Activated T-cell treated with anti-CD3 and anti-CD28 coated beads for 24 hours (primary cell): ENCODE data around the gene TEPSIN.

Source experiments
- DNase-seq: peaks from one replicate; pipeline ENCODE4 v3.0.0-alpha.2; 2020; ENCODE audit warnings: low read depth

The TEPSIN gene

DNA sequence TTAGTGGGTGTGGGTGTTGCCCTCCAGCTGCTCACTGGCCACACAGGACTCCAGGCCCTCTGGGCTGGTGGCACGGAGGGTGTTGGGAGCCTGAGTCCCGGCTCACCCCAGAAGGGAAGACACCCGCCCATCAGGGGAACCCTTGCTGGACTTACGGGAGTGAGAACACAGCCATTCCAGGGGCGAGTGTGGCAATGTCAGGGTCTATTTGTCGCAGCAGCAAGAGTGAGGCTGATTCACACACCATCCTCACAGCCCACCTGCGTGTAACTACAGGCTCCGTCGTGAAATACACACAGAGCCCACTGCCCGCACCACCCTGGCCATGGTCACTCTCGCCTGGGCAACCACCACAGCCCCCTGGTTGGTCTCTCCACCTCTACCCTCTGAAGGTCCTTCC is 55.0 kb downstream of the TEPSIN start:
- no peak for DNase-seq

DNA sequence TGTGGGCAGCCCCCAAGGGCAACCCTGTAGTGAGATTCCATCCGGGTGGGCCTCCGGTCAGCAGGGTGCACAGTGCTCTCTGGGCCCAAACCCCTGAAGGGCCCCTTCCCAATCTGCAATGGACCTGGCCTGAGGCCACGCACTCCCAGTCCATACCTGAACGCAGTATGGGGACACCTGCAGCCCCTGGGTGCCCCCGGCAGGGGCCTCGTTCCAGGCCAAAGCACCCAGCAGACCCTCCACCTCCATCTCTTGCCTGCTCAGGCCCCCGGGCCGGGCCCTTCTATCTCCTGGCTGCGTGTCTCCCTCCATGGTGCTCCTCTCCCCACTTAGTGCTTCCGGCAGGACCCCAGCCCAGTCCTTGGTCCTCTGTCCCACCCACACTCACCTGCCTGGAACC is 55.5 kb downstream of the TEPSIN start:
- no peak for DNase-seq

DNA sequence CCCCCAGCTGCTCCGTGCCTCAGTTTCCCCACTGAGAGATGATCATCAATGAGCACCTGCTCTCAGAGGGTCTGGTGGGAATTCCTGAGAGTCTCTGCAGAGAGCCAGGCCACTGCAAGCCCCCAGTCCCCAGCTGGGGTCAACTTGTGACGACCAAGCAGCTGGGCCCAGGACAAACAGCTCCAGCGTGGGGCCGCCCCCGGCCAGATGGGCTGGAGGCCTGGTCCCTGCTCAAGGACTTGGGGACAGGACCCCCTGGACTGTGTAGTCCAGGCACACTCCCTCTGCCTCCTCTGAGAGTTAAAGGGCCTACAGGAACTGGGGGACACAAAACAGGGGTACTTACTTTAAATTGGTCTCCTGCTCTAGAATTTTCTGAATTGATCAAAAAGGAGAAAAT is 56.3 kb downstream of the TEPSIN start:
- DNase-seq: no peak

DNA sequence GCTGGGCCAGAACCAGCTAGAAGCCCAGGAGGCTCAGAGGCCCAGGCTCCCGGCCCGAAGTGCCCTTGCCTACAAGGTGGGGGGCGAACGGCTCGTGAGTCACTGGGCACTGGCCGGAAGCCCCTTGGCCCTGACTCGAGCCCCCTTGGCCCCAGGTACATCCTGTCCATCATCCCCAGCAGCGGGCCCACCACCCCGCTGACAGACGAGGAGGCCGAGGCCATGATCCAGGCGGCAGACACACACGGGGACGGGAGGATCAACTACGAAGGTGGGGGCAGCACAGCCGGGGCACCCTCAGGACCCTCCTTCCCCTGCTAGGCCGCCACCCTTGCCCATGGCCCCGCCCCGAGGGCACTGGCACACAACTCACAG is 57.1 kb downstream of the TEPSIN start:
- no peak for DNase-seq

DNA sequence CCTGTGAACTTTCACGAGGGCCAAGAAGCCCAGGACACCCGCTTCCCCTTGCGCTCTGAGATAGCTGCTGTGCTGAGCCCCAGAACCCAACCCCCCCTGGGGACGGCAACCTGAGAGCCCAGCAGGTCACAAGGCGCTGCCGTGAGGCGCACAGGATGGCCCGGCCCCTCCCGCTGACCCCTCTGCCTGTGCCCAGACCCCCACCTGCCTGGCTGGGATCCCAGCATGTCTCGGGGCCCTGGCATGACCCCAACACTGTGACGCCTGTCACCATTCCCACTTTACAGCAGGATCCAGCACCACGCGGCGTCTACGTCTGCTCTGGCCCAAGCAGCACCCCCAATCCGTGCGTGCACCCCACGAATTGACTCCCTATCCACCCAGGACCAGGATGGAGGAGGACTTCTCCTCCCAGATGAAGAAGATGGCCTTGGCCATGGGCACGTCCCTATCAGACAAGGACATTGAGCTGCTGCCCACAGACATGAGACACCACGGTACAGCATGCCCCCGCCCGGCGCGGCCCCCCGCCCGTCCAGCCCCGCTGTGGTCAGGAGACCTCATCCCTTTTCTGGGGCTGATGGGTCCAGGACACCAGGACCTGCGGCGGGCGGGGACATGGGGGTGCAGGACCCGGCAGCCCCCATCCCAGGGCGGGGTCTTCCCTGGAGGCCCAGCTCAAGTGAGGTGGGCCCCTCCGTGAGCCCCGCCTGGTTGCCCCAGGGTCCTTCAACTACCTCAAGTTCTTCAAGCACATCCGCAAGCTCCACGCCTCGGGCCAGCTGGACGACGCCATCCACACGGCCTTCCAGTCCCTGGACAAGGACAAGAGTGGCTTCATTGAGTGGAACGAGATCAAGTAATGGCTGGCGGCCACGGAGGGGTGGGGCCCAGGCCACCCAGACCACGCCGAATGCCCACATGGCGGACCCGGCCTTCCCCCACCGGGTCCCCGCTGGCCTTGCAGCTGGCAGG is 57.7 kb downstream of the TEPSIN start:
- no peak for DNase-seq

DNA sequence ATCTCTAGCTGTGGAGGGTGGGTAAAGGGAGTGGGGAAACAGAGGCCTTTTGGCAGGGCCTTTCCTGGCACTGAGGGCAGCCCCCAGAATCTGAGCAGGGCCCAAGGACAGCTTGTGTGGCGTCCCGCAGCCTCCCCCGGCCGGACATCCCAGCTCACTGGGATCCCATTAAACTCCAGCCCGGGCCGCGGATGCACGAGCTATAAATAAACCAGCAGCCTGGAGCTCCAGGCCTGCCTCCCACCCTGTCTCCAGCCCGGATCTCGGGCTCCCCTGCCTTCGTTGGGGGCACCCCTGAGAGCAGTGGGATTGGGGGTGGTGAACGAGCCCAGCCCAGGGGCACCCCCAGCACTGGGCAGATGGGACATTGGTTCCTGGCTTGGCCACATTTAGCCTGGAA is 59.0 kb downstream of the TEPSIN start:
- DNase-seq: no peak

DNA sequence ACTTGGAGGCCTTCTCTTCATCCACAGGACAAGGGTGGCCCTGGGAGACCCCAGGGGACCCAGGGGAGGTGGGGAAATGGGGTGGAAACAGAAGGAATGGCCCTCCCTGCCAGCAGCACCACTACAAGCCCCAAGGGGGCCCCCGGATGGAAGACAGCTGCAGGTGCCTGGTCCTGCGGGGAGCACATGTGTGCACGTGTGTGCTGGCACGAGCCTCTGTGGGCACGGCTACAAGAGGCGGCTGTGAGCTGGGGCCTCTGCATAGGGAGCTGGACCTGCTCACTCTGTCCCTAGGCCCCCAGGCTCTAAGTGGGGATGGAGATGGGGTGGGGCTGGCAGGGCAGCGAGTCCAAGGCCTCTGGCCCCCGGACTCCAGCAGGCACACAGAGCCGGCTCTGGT is 59.6 kb downstream of the TEPSIN start:
- DNase-seq: no peak
